AG04450 (cell line): ENCODE results near the gene UBTD1. TPM values are rescaled to one million over a fixed set of nuclear protein-coding genes. Genes with fewer than 3 reads are reported as not detected.

ENCODE experiments used
- CTCF ChIA-PET: fragments of 300-600, 350-600 bp; formaldehyde crosslinking; extraction: SDS; loops from one replicate; lab custom pipeline; 2022; ENCODE audit warnings: antibody characterized with exemption, inconsistent platforms; lab: Charles Lee
- POLR2A ChIA-PET: fragments of 350-600 bp; formaldehyde crosslinking; extraction: SDS; loops from one replicate; lab custom pipeline; 2021; ENCODE audit warnings: antibody characterized with exemption, inconsistent platforms; lab: Yijun Ruan, JAX
- DNase-seq: peaks from one replicate; pipeline ENCODE4 v3.0.0-alpha.2; 2011; ENCODE audit warnings: low read depth, low spot score
- H3K27ac ChIP-seq: one replicate; pipeline ENCODE4 v1.5.1; 2012; ENCODE audit warnings: low read depth, low read length, control low read depth
- H3K27me3 ChIP-seq: one replicate; pipeline ENCODE4 v1.6.0; 2012; ENCODE audit warnings: low read length; ENCODE audit not compliant: control insufficient read depth, insufficient read depth
- H3K4me3 ChIP-seq: 2 replicates; pipeline ENCODE4 v1.5.1; 2011; ENCODE audit warnings: mild to moderate bottlenecking, low read depth, low read length, control low read depth
- H3K9me3 ChIP-seq: 2 replicates; pipeline ENCODE4 v1.5.1; 2012; ENCODE audit warnings: low read length; ENCODE audit not compliant: control insufficient read depth, insufficient read depth
- CTCF ChIP-seq: IDR thresholded peaks from 2 replicates; pipeline ENCODE4 v1.5.1; 2011; ENCODE audit warnings: low read depth, low read length, control low read depth, inconsistent platforms
- polyA plus RNA-seq: library from polyadenylated mRNA; depleted of rRNA; stranded (reverse); fragments of >200 nt; gene quantifications from 2 replicates; pipeline ENCODE4 v1.2.3, GENCODE V29; 2011

Gene UBTD1
- polyA plus RNA-seq, 1 experiment: 15.5 TPM

GRCh38 chr10:97490592-97490991 lies 8.1 kb upstream of the UBTD1 start:
- DNase-seq: no peak
- TF ChIP-seq CTCF: no peak
- no peaks in the 10 kb centered on the region for H3K9me3 ChIP-seq
- ChIA-PET CTCF (no interaction called here), POLR2A (interaction anchor here (1.1 kb wide), 1 partner anchor 9 kb away, joined by 3 read pairs; no protein-coding TSS in a partner anchor)
- no peak overlapping the region for H3K27ac ChIP-seq
- no peaks in the 10 kb centered on the region for H3K27me3 ChIP-seq
- no peak overlapping the region for H3K4me3 ChIP-seq

GRCh38 chr10:97494151-97494550 lies 4.6 kb upstream of the UBTD1 start:
- no peak for TF ChIP-seq CTCF
- Histone ChIP-seq H3K9me3 (no peaks in the 10 kb centered on the region; the same call in 1 of the 2 replicates), H3K27ac (no peak overlapping the region), H3K4me3 (no peak overlapping the region), H3K27me3 (no peaks in the 10 kb centered on the region)
- ChIA-PET POLR2A (no interaction called here), CTCF (interaction anchor here (1.1 kb wide), 1 partner anchor 60 kb away, joined by 7 read pairs; no protein-coding TSS in a partner anchor)
- DNase-seq: no peak

- no peak overlapping the region for H3K27ac ChIP-seq
- no peaks in the 10 kb centered on the region; the same call in 1 of the 2 replicates for H3K9me3 ChIP-seq
- no peak for DNase-seq
- ChIA-PET CTCF (interaction anchor here (0.6 to 1.1 kb wide), 2 partner anchors 59 to 117 kb away, joined by 3 to 7 read pairs; no protein-coding TSS in a partner anchor), POLR2A (no interaction called here)
- no peak for TF ChIP-seq CTCF
- H3K27me3 ChIP-seq: no peaks in the 10 kb centered on the region
- H3K4me3 ChIP-seq: no peak overlapping the region; the same call in 1 of the 2 replicates
These were observed 3.7 kb upstream of the UBTD1 start for GRCh38 chr10:97494863-97495506.

- ChIA-PET CTCF (interaction anchor here (0.6 kb wide), 1 partner anchor 90 kb away, joined by 6 read pairs; no protein-coding TSS in a partner anchor), POLR2A (interaction anchor here (0.6 to 0.7 kb wide), 2 partner anchors 9 to 48 kb away, joined by 3 to 4 read pairs; no protein-coding TSS in a partner anchor)
- H3K27me3 ChIP-seq: no peaks in the 10 kb centered on the region
- no peaks in the 10 kb centered on the region; the same call in 1 of the 2 replicates for H3K9me3 ChIP-seq
- peak overlapping the region; percentile 78 for H3K4me3 ChIP-seq
- no peak for TF ChIP-seq CTCF
- H3K27ac ChIP-seq: peak overlapping the region; percentile 87
- peak; percentile 38 for DNase-seq
These were observed 1.1 kb upstream of the UBTD1 start for GRCh38 chr10:97497572-97498075.
